Cardiac ventricle fibroblast (primary cell): ENCODE results near the gene LDLRAP1. TPM values are rescaled to one million over a fixed set of nuclear protein-coding genes. Genes with fewer than 3 reads are reported as not detected.

ENCODE experiments used
- total RNA-seq: library from RNA; depleted of rRNA; stranded (reverse); fragments of >200 nt; gene quantifications from 2 replicates; pipeline ENCODE4 v1.2.3, GENCODE V29; 2015

Gene LDLRAP1
- 12.2 TPM in 2 replicates for total RNA-seq

DNA sequence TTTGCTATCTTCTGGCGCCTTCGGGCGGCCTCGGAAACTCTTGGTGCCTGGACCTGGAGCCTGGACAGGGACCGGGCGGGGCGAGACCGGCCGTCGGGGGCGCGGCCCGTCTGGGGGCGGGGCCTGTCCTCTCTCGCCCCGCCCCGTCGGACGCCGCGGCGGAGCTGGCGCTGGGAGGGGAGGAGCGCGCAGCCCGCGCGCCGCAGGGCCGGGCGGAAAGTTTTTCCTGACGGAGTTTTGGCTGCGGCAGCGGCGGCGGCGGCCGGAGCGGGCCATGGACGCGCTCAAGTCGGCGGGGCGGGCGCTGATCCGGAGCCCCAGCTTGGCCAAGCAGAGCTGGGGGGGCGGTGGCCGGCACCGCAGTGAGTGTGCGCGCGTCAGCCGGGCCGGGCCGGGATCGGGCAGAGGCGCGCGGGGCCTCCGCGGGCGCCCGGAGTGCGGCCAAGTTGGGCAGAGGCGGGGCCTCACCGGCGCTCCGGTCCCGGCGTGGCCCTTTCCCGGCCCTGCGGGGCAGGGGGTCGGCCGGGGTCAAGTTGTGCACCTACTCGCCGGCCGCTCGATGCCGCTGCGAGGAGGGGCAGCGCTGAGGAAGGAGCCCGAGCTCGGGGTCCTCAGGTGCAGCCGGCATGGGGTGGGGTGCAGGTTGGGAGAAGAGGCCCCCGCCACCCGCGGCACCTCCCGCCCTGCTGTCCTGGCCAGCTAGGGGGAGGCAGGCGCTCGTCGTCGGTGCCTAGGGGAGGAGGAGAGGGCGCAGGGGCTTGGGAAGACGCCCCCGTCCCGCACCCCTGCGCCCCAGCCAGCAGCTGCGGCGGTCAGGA, at the start of gene LDLRAP1:
LDLRAP1 (plus strand) TSS at position 182 of the 818 bp plus-strand sequence; CDS start at position 275, 93 bp downstream.

DNA sequence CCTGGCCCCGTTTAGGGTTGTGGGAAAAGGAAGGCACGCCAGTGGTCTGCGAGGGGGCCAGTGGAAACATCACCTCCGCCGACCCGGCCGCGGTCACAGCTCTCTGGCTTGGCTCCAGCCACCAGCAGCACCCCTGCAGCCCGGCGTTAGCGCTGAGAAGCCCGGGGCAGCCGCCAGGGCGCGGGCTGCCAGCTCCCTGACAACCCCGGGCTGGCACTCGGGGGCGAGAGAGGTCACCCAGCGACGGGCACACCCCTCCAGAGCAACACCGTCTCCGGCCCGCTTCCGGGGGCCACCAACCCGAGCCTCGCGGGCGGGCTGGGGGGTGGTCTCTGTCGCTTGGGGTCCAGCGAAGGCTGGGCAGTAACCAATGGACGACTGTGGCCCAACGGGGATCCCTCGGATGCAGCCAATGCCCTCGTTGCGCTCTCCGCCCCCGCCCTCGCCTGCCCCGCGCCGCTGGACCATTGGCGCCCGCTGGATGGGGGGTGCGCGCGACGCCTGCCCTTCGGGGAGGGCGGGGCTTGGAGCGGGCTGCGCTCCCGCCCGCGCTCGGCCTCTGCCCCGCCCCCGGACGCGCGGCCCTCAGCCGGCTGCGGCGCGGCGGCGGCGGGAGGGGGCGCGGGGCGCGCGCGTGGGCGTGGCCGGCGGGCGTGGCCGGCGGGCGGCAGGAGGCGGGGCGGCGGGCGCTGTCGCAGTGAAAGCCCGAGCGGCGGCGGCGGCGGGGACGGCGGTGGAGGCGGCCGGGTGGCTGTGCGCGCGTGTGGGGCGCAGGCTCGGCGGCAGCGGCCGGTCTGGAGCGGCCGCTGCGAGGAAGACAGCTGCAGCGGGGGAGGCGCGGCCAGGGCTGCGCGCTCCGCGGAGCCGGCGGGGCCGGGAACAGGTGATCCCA, 72.9 kb downstream of the LDLRAP1 start, which contains the start of gene MAN1C1:
MAN1C1 (plus strand) TSS at position 697 of the 892 bp plus-strand sequence. CDS start 1,007 bp downstream, outside the sequence.

Other genes with a start within 250 kb of the LDLRAP1 start
- 85.7 and 108 TPM in 2 replicates for gene TMEM50A, start 205.3 kb upstream of the LDLRAP1 start, total RNA-seq
- gene RHCE, start 122.8 kb upstream of the LDLRAP1 start, total RNA-seq, result 0.25 and 1.1 TPM in 2 replicates
- gene MACO1, start 112.7 kb upstream of the LDLRAP1 start, total RNA-seq, result 13.4 and 15.5 TPM in 2 replicates
- 25.3 and 26.1 TPM in 2 replicates for gene MAN1C1, start 73.2 kb downstream of the LDLRAP1 start, total RNA-seq